Liver (tissue), 9 donors: Measurements from ENCODE around the gene SLC2A5. TPM values are rescaled to one million over a fixed set of nuclear protein-coding genes. Genes with fewer than 3 reads are reported as not detected.
"Not testable (repeated sequence)": the region's sequence is repeated elsewhere in the genome, so short reads cannot be mapped to it uniquely, and the experiment has no call there.

Experiments used
- DNase-seq: peaks from one replicate; pipeline ENCODE4 v3.0.0-alpha.2; 2017; ENCODE audit warnings: low spot score
- H3K27ac ChIP-seq, 2 donors: one replicate each; pipeline ENCODE4 v1.7.0; 2013; ENCODE audit warnings: inconsistent platforms in 2 of 2, low read length in 2 of 2, control low read depth in 1 of 2, low read depth in 1 of 2, mild to moderate bottlenecking in 1 of 2
- H3K27me3 ChIP-seq, 4 donors: one replicate each; pipeline versions ENCODE4 v1.6.1 to v1.7.0; 2013; ENCODE audit warnings: low read length in 3 of 4, inconsistent platforms in 1 of 4, mild to moderate bottlenecking in 1 of 4, moderate library complexity in 1 of 4; ENCODE audit not compliant: control insufficient read depth in 4 of 4, insufficient read depth in 4 of 4
- H3K36me3 ChIP-seq, 4 donors: one replicate each; pipeline versions ENCODE4 v1.6.1 to v1.7.0; 2013; ENCODE audit warnings: low read length in 3 of 4, mild to moderate bottlenecking in 3 of 4, low read depth in 1 of 4, moderate library complexity in 1 of 4; ENCODE audit not compliant: control insufficient read depth in 4 of 4, insufficient read depth in 3 of 4
- H3K4me1 ChIP-seq, 4 donors: one replicate each; pipeline versions ENCODE4 v1.6.1 to v1.7.0; 2013; ENCODE audit warnings: low read length in 3 of 4, mild to moderate bottlenecking in 3 of 4, moderate library complexity in 1 of 4; ENCODE audit not compliant: control insufficient read depth in 4 of 4, insufficient read depth in 4 of 4
- H3K4me3 ChIP-seq, 3 donors: one replicate each; pipeline versions ENCODE4 v1.6.1 to v1.7.0; 2013; ENCODE audit warnings: low read length in 3 of 3, control low read depth in 1 of 3, low read depth in 1 of 3, mild to moderate bottlenecking in 1 of 3
- H3K9ac ChIP-seq, 2 donors: one replicate each; pipeline ENCODE4 v1.7.0; 2013; ENCODE audit warnings: low read length in 2 of 2, mild to moderate bottlenecking in 2 of 2, moderate library complexity in 2 of 2, control low read depth in 1 of 2, low read depth in 1 of 2
- H3K9me3 ChIP-seq, 4 donors: one replicate each; pipeline versions ENCODE4 v1.6.1 to v1.7.0; 2013; ENCODE audit warnings: low read length in 3 of 4; ENCODE audit not compliant: control insufficient read depth in 4 of 4
- ATF3 ChIP-seq: IDR thresholded peaks from 2 replicates; pipeline ENCODE4 v1.6.1; 2016; ENCODE audit warnings: antibody characterized with exemption
- CTCF ChIP-seq: fragments of 150-350 bp; IDR thresholded peaks from 2 replicates; pipeline ENCODE4 v1.5.1; 2017; ENCODE audit warnings: improper control_type of control experiment, low read depth, low read length; ENCODE audit not compliant: missing input control
- EGR1 ChIP-seq, 2 donors: IDR thresholded peaks; 2 replicates each; pipeline ENCODE4 v1.6.1; 2016 to 2018; ENCODE audit warnings: antibody characterized with exemption in 2 of 2, low read depth in 2 of 2
- GABPA ChIP-seq, 2 donors: IDR thresholded peaks in 1 of 2; conservative IDR thresholded peaks in 1 of 2; 2 replicates each; pipeline ENCODE4 v1.6.1; 2016; ENCODE audit warnings: antibody characterized with exemption in 2 of 2, mild to moderate bottlenecking in 1 of 2, moderate library complexity in 1 of 2
- HNF4A ChIP-seq, 2 donors: conservative IDR thresholded peaks; 2 replicates each; pipeline ENCODE4 v1.6.1; 2016; ENCODE audit warnings: antibody characterized with exemption in 2 of 2, mild to moderate bottlenecking in 2 of 2
- HNF4G ChIP-seq: IDR thresholded peaks from 2 replicates; pipeline ENCODE4 v1.6.1; 2016; ENCODE audit warnings: antibody characterized with exemption
- JUND ChIP-seq, 2 donors: IDR thresholded peaks; 2 replicates each; pipeline ENCODE4 v1.6.1; 2016; ENCODE audit warnings: antibody characterized with exemption in 2 of 2
- NR2F2 ChIP-seq: IDR thresholded peaks from 2 replicates; pipeline ENCODE4 v1.6.1; 2016; ENCODE audit warnings: antibody characterized with exemption
- RAD21 ChIP-seq, 2 donors: IDR thresholded peaks; 2 replicates each; pipeline ENCODE4 v1.6.1; 2016; ENCODE audit warnings: antibody characterized with exemption in 2 of 2, mild to moderate bottlenecking in 2 of 2
- REST ChIP-seq: IDR thresholded peaks from 2 replicates; pipeline ENCODE4 v1.6.1; 2016; ENCODE audit warnings: antibody characterized with exemption, mild to moderate bottlenecking
- RXRA ChIP-seq, 2 donors: IDR thresholded peaks; 2 replicates each; pipeline ENCODE4 v1.6.1; 2017 to 2018; ENCODE audit warnings: antibody characterized with exemption in 2 of 2, mild to moderate bottlenecking in 1 of 2
- WGBS: extraction: QIAGEN DNeasy Blood & Tissue Kit; methylation state at CpG from one replicate; pipeline ENCODE4 v1.1.7; 2013; 5-methylcytosine and 5-hydroxymethylcytosine counted together
- polyA plus RNA-seq, 2 donors: library from polyadenylated mRNA; stranded (reverse) in 1 of 2; unstranded in 1 of 2; fragments of 200-250 nt in 1 of 2; fragments of >200 nt in 1 of 2; fragmentation: Nextera tagmentation in 1 of 2; extraction: Ambion mirVana in 1 of 2; gene quantifications; one replicate each; pipeline versions ENCODE4 v1.2.1 to v1.2.3, GENCODE V29; 2013 to 2015
- total RNA-seq, 2 donors: library from RNA; depleted of rRNA; stranded (reverse); fragments of >200 nt; gene quantifications; one replicate each; pipeline ENCODE4 v1.2.3, GENCODE V29; 2014
- TF ChIP-seq, protein P1 (sequence below): IDR thresholded peaks from 2 replicates; pipeline ENCODE4 v1.6.1; 2016; ENCODE audit warnings: antibody characterized with exemption
- donor health status: healthy.
- donor health status: healthy.
- donor health status: healthy.
- donor health status: healthy.
- donor health status: healthy.

Gene SLC2A5
- total and polyA plus RNA-seq, 4 donors, result 0.07 to 1.6 (median 0.13) TPM

DNA sequence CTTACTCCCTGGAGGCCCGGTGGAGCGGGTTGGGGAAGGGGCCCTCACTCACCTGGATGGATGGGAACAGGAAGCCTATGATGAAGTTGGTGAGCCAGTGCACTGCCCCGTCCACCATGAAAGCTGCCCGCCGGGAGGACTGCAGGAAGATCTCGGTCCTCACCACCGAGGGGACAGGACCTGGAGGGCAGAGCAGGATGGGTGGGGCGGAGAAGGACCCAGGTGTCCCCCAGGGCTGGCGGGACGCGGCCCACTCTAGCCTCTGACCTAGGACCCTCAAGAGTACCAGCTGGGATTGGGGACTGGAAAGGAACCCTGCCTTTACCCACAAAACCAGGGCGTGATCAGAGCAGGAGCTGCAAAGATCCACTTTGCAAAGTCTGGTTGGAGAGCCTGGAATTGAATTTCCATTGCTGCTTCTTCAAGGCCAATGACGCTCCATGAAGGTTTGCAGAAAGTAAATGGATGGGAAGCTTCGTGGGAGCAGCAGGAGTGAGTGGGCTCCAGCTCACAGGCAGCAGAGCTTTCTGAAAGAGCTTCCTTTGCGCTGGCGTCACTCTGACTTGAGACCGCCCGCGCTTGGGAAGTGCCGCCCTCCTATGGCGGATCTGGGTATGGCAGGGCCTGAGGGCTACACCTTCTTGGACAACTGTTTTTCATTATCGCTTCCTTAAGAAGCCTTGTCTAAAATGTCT lies 64.6 kb downstream of the SLC2A5 start:
- Histone ChIP-seq H3K36me3 (no peaks in the 10 kb centered on the region), H3K4me3 (no peak overlapping the region), H3K27me3 (no peaks in the 10 kb centered on the region), H3K4me1 (no peaks in the 10 kb centered on the region), H3K27ac (no peak overlapping the region), H3K9ac (no peak overlapping the region), H3K9me3 (no peaks in the 10 kb centered on the region)
- 54% methylated on average over 22 of the region's 22 CpGs for whole genome bisulfite sequencing
- DNase-seq, result peak; percentile 80
- TF ChIP-seq CTCF (peak; percentile 87), RXRA (IDR thresholded peaks at IDR 0.05) (no peak), RAD21 (IDR thresholded peaks at IDR 0.05) (peak; percentile 78 to 87), HNF4G (no peak), GABPA (IDR thresholded peaks at IDR 0.05 in 1 of 2, conservative IDR thresholded peaks at IDR 0.05 in 1 of 2) (no peak)

DNA sequence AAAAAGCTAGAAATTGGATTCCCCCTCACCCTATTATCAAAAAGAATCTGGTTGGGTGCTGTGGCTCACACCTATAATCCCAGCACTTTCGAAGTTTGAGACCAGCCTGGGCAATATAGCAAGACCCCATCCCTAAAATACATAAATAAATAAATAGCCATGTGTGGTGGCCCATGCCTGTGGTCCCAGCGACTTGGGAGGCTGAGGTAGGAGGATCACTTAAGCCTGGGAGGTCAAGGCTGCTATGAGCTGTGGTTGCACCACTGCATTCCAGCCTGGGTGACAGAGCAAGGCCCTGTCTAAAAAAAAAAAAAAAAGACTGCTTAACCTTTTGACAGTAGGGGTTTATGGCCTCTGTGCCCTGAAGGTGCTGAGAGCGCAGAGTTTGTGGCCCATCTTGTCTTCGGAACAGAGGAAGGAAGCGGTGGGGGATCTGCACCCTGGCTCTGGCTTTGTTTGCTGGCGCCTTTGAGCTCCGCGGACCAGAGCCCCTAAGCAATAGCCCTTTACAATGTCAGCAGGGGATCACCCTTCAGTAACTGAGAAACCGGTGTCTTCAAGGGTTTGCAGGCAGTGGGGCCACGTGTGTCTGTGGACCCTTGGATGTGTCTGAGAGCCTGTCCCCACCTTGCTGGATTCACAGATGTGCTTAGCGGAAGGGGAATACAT lies 65.3 kb downstream of the SLC2A5 start:
- Histone ChIP-seq H3K4me1 (no peaks in the 10 kb centered on the region), H3K9ac (no peak overlapping the region), H3K27ac (no peak overlapping the region), H3K4me3 (no peak overlapping the region), H3K36me3 (no peaks in the 10 kb centered on the region), H3K27me3 (no peaks in the 10 kb centered on the region), H3K9me3 (no peaks in the 10 kb centered on the region)
- 83% methylated on average over 11 of the region's 11 CpGs for WGBS
- no peak for DNase-seq
- TF ChIP-seq NR2F2, result no peak
- TF ChIP-seq, protein P1, sequence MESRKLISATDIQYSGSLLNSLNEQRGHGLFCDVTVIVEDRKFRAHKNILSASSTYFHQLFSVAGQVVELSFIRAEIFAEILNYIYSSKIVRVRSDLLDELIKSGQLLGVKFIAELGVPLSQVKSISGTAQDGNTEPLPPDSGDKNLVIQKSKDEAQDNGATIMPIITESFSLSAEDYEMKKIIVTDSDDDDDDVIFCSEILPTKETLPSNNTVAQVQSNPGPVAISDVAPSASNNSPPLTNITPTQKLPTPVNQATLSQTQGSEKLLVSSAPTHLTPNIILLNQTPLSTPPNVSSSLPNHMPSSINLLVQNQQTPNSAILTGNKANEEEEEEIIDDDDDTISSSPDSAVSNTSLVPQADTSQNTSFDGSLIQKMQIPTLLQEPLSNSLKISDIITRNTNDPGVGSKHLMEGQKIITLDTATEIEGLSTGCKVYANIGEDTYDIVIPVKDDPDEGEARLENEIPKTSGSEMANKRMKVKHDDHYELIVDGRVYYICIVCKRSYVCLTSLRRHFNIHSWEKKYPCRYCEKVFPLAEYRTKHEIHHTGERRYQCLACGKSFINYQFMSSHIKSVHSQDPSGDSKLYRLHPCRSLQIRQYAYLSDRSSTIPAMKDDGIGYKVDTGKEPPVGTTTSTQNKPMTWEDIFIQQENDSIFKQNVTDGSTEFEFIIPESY, result no peak
- no peak for TF ChIP-seq ATF3
- no peak for TF ChIP-seq RAD21 (IDR thresholded peaks at IDR 0.05)
- TF ChIP-seq EGR1 (IDR thresholded peaks at IDR 0.05; ENCODE audit: low read depth in 2 of 2), result no peak
- TF ChIP-seq REST, result no peak
- no peak for TF ChIP-seq JUND (IDR thresholded peaks at IDR 0.05)
- no peak for TF ChIP-seq HNF4A (conservative IDR thresholded peaks at IDR 0.05)

DNA sequence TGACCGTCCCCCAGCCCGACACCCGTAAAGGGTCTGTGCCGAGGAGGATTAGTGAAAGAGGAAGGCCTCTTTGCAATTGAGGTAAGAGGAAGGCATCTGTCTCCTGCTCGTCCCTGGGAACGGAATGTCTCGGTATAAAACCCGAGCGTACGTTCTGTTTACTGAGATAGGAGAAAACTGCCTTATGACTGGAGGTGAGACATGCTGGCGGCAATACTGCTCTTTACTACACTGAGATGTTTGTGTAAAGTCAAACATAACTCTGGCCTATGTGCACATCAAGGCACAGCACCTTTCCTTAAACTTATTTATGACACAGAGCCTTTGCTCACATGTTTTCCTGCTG lies 67.2 kb downstream of the SLC2A5 start:
- not testable (repeated sequence) for H3K27ac ChIP-seq, H3K9ac ChIP-seq, H3K9me3 ChIP-seq, H3K4me1 ChIP-seq, H3K4me3 ChIP-seq, H3K36me3 ChIP-seq, DNase-seq, H3K27me3 ChIP-seq
- 77% methylated on average over 11 of the region's 11 CpGs for WGBS

GRCh38 chr1:9001534-9002214 lies 67.8 kb downstream of the SLC2A5 start:
- not testable (repeated sequence) for DNase-seq, H3K9ac ChIP-seq, H3K36me3 ChIP-seq, H3K9me3 ChIP-seq, H3K4me1 ChIP-seq, H3K4me3 ChIP-seq, H3K27ac ChIP-seq, H3K27me3 ChIP-seq
- 78% methylated on average over 13 of the region's 13 CpGs for WGBS
